Activated CD4-positive, alpha-beta T cell treated with anti-CD3 and anti-CD28 coated beads, Interleukin-10, Interleukin-2, amounts not matched to agents 100 ng/mL and 50 ng/mL, durations not matched to agents 16 hours and 8 hours (primary cell): ENCODE results near the gene HOXA4.

Experiments used
- DNase-seq: peaks from one replicate; pipeline ENCODE4 v3.0.0-alpha.2; 2020

HOXA4 gene

DNA sequence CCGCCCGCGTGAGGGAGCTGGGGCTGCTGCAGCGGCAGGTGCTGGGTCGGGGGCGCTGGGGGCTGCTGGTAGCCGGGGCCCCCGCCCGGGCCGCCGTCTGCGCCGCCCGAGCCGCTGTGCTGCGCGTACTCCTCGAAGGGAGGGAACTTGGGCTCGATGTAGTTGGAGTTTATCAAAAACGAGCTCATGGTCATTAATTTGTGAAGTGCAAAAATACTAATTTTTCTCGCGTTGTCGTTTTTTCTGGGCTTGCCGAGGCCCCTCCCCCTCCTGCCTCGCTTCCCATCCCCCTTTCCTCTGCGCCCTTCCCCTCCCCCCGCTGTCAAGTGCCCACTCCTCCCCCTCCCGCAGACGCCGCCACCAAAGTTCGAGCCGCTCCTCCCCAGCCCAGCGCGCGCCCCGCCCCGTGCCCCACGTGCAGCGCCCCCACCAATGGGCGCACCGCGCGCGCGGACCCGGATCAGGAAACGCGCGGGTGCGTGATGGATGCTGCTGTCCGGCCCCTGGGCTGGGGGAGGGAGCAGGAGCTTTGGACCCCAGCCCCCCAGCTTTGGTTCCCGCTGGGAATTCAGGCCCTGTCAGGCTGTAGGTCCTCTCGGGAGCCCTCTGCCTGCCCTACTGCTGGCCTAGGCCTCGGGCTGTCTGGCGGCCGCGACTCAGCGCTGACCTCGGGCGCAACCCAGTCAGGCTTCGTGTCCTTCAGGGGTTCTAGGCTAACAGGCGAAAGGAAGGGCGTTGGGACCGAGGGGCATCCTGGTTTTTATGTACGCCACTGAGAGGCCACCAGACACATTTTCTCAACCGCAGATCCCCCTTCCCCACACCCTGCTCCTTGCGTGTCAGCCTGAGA, at the start of gene HOXA4:
Gene HOXA4 (minus strand): TSS at position 218 of the 850 bp plus-strand sequence. CDS start 24 bp downstream, at position 194.
- peak; percentile 76 for DNase-seq

DNA sequence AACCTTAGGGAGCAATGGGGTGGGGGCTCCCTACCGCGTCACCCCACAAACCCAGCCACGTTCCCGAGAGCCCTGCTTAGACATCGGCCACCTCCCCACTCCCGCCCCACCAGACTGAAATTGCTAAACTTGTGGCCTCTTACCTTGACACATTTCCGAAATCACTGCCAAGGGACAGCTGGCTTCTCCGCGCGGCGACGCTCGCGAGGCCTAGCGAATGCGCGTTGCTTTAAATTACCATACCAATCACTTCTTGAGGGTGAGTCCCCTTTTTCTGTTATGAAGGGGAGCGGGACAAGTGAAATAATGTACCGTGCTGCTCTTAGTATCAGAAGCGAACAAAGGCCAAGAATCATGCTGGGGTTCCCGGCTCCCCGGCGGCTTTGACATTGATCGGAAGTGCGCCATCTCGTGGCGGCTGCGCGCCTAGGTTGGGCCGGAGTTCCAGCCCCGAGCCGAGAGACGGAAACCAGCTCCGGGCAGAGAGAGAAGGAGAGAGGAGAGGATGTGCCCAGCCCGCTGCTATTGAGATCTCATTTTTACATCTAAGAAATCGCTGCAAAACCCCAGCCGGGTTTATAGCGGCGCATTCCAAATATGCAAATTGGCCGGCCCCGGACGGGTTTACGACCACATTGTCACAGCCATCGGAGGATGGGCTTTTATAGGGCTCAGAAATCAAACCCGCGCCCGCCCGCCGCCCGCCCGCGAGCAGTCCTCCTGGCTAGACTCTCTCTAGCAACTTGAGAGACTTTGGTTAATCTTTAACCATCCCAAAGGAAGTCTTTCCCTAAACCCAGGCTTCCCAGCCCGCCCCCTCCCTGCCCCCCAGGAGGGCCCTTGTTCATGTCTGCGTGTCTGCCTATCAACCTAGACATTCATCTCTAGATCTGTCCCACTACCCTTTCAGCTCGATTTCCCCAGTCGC, 49.2 kb upstream of the HOXA4 start:
- DNase-seq = peak; percentile 61

DNA sequence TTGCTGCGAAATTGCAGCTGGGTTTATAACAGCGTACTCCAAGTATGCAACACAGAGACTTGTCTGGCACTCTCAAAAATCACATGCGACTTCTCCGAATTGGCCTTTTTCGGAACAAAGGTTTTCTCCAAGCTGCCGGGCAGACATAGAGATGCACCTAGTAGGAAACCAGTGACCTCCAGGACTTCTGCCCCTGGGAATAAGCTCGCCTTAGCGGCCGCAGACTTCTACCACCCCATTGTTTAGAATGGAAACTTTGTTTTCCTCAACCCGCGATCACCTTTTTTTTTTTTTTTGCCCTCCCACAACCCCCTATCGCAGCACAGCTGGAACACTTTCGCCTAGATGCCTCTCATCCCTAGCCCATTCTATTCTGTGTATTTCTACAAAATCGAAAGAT, 48.5 kb upstream of the HOXA4 start:
- no peak for DNase-seq

DNA sequence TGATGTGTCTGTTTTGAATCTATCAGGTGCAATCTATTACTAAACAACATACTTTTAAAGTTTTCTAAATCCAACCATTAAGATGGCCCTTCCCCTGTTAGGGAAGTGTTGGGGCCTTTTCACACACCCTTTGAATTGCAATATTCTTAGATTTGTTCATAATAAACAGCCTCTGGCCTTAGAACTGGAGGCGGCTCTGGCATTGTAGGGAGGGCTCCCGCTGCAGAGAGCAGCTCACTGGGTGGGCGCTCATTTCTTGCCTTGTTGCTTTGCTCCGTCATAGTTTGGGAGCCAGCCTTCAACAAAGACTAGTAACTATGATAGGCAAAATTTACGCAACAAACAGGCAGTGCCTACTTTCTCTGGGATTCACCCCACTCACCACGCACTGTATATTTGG, 47.8 kb upstream of the HOXA4 start:
- DNase-seq = no peak

DNA sequence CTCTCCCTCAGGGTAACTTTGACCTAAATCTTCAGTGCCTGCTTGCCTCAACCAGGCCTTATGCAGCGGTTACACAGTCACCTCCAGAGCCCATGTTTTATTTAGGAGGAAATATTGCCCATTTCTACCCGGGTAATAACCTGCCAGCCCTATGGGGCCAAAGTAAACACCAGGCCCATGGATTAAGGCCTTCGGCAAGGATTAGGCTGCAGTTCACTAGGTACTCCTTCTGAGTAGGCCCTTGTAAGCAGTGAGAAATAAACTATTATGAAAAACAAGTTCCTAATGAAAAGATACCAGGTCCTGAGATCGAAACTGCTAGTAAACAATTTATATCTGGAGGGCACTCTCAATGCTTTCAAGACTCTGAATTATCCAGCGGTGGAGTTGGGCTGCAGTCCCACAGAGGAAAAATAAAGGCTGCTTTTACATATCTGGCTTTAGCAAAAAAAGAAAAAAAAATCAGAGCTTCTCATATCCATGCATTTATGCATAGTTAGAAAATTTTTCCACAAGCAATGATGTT, 47.3 kb upstream of the HOXA4 start:
- no peak for DNase-seq

DNA sequence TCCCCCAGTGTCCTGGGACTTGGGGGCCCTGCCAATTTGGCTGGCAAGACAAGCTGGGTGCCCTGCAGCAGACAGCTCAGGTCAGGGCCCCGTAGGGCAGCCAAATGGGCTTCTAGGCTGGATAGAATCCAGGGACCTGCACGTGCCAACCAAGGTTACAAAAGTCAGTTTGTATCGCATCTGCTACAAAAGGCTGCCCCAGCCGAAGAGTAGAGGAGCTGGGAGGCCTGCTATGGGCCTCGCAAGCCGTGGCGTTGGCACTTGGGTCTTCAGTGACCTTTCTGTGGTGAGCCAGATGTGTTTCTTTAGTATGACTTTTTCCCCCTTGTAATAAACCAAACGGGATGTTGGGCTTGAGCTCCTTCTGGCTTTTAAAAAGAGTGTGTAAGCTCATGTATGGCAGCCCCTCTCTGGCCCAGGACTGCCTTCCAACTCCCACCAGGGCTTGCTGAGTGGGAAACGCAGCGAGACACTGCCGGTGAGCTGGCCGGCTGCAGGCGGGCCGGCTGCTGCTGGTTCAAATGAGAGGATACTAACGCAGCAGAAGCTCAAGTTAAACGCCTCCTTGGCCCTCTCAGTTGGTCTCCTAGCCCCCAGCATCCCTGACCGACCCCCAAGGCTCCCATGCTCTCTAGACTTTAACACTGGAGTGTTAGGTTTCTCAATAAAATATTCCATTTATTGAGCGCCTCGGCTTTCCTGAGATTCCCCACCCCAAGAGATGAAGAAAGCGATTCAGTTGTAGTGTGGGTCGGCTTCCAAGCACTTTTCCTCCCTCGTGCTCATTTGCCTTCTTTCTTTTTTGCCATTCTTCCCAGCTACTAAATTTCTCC, 46.6 kb upstream of the HOXA4 start:
- DNase-seq = no peak

DNA sequence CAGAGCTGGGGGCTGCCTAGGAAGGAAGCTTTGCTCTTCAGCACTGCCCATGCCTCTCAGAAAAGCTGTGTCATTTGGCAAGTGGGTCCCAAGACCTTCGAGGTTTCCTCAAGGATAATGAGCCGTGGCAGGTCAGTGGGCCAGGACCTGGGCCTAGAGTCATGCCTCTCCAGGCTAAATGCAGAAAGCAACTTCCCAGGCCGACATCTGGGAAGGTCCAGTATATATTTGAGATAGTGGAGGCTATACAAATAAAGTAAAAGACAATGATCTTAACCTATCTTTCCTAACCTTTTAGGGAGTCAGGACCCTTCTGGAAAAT, 45.9 kb upstream of the HOXA4 start:
- no peak for DNase-seq

DNA sequence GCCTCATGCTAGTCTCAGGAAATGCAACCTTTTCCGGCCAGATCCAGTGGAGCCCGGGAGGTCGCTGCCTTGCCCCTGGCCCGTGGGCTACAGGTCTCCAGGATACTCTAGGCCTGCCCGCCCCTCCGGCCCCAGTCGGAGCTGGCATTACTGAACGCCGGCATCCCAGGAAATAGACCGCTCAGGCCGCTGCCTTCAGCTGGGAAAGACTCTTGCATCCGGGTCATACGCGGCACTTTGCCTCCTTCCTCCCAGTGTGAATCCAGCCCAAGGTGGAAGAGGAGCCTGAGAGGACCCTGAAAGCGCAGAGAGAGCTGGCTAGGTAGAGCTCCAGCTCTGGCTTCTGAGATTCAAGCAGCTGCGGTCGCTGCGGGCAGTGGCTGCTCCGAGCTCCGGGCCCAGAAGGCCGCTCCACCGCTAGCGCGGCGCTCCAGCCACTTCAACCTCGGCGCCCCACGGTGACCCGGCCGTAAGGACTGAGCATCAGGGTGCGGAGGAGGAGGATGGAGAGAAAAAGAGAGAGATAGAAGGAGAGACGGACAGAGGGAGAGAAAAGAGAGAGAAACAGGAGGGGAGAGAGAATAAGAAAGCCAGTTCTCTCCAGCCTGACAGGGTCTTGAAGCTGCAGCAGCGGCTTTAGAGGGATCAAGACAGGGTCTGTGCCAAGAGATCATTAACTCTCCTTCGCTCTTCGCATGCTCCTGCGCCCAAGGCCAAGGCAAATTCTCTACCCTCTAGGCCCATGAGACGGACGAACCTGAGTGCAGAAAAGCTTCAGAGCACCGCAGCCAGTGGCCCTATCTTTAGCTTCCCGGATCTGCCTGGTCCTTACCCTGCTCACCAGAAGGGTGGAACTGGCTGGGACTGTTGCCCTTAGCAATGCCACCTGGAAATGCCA, 45.3 kb upstream of the HOXA4 start:
- no peak for DNase-seq

DNA sequence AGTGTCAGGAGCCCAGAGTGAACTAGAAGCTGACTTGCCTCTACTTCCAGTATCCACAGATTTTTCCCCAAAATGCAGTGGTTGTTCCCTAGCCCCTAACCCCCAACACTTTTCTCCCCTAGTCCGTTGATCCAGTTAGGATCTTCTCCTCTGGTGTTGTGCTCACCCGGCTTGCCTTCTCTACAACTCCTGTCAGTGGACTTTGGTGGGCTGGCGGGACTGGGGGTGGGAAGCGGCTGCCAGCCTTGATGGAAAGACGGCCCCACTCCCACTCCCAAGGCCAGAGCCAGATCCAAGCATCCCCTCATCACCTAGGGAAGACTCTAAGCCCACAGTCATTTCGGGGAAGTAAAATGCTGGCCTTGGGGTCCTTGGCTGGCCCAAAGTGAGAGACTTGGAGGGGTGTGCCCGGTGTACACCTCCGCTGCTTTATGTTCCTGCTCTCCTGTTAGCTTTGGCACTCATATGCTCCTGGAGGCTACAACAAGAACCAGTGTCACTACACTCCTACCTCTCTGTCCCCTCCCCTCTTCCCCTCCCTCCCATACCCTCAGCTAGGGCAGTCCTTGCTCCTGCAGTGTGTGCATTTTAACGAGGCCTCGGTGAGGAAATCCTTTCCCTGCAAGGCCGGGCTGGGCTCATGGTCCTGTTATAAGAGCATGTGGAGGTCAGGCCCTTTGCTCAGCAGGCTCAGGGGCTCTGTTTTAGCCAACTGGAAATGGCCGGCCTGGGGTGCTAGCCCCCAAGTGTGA, 44.5 kb upstream of the HOXA4 start:
- no peak for DNase-seq

DNA sequence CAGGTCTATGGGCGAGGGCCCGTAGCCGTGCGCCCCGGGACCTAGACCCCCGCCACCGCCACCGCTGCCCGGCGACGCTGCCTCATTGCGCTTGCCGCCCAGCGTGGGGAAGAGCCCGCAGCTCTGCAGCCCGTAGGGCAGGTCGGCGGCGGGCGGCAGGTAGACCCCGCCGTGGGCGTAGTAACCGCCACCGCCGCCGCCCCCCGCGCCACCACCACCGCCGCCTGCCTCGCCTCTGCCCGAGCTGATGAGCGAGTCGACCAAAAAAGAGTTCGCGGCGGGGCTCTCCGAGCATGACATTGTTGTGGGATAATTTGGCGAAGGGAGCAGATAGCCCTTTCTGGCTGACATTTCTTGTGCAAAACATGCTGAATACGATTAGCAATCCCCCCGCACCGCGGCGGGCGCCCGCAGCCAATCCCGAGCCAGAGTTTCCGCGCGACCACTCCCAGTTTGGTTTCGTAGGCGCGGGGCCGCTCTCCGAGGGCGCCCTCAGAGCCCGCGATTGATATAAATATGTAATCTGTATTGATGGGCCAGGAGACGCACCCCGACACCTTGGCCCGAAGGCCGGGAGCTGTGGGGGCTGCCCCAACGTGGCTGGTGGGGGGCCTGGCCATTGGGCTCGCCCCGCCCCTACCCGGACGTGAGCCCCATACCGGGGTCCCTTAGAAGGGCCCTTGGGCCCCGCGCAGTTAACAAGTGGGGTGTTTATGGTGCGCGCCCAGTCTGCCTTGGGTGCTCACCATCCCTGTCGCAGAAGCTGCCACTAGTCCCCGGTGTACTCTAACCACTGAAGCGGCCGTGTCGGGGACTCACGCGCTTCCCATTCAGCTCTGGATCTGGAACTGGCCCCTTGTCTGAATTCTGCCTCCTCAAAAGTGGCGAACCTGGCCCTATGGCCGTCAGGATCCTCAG, 43.7 kb upstream of the HOXA4 start, which contains the start of gene HOXA10:
Gene HOXA10 (minus strand): TSS at position 365 of the 918 bp plus-strand sequence. CDS start 14 bp downstream, at position 351.
- DNase-seq = no peak

DNA sequence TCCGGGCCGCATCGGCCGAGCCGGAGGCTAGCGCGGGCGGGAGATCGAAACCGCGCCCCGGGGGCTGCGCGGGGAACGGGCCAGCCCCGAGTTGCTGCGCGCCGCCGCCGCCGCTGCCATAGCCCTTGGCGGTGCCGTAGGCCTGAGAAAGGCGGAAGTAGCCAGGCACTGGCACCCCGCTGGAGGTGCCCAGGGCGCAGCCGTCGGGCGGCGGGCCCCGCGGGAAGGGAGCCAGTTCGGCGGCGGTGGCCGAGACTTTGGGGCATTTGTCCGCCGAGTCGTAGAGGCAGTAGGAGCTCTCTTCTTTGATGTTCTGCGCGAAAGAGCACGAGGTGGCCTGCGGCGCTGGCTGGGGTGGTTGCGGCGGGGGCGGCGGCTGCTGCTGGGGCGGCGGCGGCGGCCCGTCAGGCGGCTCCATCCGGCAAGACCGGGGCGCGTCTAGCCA, 43.0 kb upstream of the HOXA4 start:
- no peak for DNase-seq

DNA sequence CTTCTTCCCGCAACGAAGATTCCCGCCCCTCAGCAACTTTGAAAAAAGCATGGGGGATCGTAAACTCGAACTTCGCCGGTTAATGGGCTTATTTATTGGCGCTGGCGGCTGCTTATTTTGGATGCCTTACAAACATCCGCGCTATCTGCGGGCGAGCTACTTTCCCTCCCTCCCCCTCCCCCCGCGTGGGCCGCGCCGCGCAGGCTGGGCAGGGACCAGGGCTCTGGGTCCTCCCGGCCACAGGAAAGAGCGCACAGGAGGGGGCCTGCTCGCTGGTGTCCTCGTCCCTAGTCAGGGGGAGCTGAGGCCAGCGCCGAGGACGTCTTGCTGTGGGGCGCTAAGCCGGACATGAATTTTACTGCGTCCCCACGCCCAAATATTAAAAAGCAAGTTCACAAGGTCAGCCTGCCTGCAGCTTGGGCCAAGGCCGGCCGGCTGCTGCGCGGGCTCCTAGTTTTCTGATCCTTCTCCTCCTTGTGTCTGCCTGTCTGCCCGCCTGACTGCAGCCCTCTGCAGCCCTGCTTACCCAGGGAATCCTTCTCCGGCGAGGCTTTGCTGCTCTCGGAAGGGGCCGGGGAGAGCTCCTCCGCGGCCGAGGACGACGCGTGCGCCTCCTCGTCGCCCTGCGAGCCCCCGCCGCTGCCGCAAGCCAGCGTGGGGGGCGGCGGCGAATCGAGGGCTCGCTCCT, 42.4 kb upstream of the HOXA4 start:
- DNase-seq = no peak

DNA sequence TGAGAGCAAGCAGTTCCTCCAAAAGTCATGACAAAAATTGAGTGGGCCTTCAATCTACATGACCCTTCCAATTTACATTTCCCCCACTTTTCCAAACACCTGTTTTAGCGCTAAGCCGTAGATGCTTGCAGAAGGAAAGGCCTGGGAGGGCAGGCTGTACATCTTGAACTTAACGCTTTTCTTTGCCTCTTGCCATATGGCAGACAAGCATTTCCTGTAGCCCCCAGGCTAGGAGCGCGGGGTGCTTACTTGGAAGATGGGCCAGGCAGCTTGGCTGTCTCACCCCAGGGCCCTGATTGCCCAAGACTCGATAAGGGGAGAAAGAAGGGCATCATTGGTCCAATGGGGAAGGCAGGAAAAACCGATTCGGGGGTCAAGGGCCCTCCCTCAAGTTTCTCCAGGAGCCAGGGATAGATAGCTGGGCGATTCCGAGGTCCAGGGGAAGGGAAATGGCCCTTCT, 41.8 kb upstream of the HOXA4 start:
- DNase-seq = no peak

DNA sequence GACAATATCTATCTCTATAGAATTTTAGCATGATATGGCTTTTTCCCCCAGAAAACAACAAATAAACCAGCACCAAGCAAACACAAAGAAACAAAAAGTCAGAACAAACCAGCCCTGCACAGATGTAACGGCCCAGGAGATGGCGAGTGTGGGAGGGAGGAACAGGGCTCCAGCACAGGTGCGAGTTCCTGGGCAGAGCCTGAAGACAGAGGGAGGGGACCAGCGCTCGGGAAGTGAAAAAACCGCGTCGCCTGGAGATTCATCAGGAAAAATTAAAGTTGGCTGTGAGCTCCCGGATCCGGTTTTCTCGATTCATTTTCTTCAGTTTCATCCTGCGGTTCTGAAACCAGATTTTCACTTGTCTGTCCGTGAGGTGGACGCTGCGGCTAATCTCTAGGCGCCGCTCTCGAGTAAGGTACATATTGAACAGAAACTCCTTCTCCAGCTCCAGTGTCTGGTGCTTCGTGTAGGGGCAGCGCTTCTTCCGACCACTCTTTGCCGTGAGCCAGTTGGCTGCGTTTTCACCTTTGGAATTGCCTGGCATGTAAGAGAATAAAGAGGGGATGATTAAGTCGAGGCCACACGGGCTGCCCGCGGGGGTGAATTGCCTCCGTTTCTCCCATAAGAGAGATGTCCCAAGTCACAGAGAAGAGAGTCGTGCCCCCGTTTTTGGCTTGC, 41.2 kb upstream of the HOXA4 start:
- DNase-seq = no peak

DNA sequence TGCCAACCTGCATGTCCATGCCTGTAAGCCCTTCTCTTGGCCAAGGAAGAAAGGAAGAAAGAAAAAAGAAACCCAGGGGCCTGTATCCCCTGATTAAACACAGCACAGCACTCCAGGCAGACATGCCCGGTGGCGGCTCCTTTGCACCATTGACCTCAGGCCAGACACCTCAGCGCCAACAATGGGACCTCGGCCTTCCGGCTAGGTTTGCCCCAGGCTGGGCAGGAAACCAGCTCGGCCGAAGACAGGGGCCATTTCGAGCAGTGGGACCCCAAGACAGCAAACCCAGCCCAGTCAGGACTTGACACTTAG, 40.7 kb upstream of the HOXA4 start:
- no peak for DNase-seq

DNA sequence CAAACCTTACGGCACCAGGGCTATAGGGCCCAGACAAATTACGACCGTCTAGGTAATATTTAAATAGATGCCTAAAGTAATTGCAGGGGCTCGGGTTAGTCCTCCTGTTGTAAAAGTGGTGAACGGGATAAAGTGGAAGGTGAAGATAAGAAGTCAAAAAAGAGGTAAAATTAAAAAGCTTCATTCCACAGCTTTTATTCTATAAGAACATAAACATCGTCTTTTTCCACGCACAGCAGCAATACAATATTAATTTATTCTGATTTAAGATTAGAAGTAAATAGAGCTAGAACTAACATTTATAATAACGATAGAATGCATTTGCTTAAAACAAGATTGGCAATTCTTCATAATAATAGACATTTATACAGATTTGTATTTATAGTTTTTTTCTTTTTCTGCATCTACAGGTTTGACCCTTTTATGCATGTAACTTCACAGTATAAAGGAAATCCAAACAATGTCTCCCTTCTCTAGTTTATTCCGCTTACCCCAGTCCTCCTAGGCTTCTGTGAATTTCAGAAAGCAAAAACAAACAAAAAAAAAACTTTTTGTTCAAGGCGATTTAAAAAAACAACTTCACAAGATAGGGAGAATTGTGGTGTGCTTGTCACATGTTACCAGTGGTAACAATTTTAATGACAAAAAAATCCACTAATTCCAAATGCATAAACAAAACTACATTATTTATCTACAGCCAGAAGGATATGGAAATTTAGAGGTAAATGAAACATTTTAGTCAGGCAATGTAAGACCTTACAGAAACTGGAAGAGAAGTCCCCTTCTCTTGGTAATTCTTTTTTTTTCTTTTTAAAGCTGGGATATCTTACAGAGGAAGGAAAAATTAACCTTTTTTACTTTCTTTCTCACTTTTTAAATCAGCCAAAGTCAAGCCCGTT, 40.1 kb upstream of the HOXA4 start:
- no peak for DNase-seq

DNA sequence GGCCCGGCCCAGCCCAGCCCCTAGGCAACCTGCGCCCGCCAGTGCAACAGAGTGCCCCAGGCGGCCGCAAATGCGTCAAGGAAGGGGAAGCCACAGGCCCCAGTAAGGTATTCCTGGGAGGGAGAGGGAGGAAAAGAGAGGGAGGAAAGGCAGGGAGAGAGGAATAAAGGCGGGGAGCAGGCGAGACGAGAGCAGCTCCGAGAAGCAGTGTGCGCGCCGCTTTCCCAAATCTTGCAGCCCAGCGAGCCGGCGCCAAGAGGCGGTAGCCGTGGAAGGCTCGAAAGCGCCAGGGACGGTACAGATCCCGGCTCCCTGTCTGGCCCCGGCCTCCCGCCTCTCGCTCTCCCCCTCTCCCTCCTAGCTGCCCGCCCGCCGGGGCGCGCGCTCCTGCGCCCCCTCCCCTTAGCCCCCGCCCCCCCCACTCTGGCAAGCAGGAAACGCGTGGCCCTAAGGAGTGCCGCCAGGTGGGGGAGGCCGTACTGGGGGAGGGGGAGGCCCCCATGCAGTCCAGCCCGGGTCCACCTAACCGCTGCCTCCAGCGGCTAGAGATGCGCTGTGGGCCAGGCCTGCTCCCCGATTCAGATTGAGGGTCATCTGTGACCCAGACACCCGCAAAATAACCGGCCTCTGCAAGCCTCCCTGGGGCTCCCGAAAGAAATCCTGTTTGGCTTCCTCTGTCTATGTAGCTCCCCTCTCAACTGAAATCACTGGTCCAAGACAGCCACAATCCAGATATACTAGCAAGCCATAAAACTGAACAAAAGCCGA, 39.3 kb upstream of the HOXA4 start:
- no peak for DNase-seq
